NCI-H446 (cell line): Measurements from ENCODE around the gene TLCD3B.

Experiments
- DNase-seq, 2 experiments: peaks; one replicate each; lab custom pipeline; 2025; lab: John Stamatoyannopoulos, UW

Gene TLCD3B

GRCh38 chr16:30004811-30005242, 26.2 kb downstream of the TLCD3B start:
- no peak for DNase-seq

GRCh38 chr16:30004424-30004776, 26.7 kb downstream of the TLCD3B start:
- no peak for DNase-seq

- no peak for DNase-seq
Observed at GRCh38 chr16:30003670-30004423, 27.2 kb downstream of the TLCD3B start.

GRCh38 chr16:30002614-30003346, 28.3 kb downstream of the TLCD3B start:
- DNase-seq = no peak

- DNase-seq = no peak
Observed at GRCh38 chr16:30000735-30001631, 30.1 kb downstream of the TLCD3B start.

- no peak for DNase-seq
Observed at GRCh38 chr16:29999605-30000004, 31.5 kb downstream of the TLCD3B start.

- no peak for DNase-seq
Observed at GRCh38 chr16:29996766-29997250, 34.3 kb downstream of the TLCD3B start.

- DNase-seq = peak; percentile 88 to 98
Observed at GRCh38 chr16:29995911-29996765, 34.9 kb downstream of the TLCD3B start, which contains the start of gene INO80E. Gene INO80E, plus strand, starts transcription at chr16:29996241. Its CDS starts 70 bp downstream, at chr16:29996311.

- peak; percentile 67 to 95 for DNase-seq
Observed at GRCh38 chr16:29995324-29995910, 35.7 kb downstream of the TLCD3B start, which contains the start of gene HIRIP3. Gene HIRIP3, minus strand, starts transcription at chr16:29995617. Its CDS starts 12 bp downstream, at chr16:29995605.

- DNase-seq = peak in 1 of 2 experiments; percentile 64
Observed at GRCh38 chr16:29994600-29995323, 36.3 kb downstream of the TLCD3B start.

- DNase-seq = no peak
Observed at GRCh38 chr16:29993903-29994599, 37.0 kb downstream of the TLCD3B start.

- no peak for DNase-seq
Observed at GRCh38 chr16:29993191-29993902, 37.7 kb downstream of the TLCD3B start.

GRCh38 chr16:29992344-29992967, 38.6 kb downstream of the TLCD3B start:
- DNase-seq = no peak

- no peak for DNase-seq
Observed at GRCh38 chr16:29991571-29991904, 39.5 kb downstream of the TLCD3B start.

GRCh38 chr16:29990883-29991570, 40.0 kb downstream of the TLCD3B start:
- DNase-seq = no peak

- no peak for DNase-seq
Observed at GRCh38 chr16:29990034-29990433, 41.0 kb downstream of the TLCD3B start.

GRCh38 chr16:29989111-29989858, 41.8 kb downstream of the TLCD3B start:
- DNase-seq = no peak
